ENCODE measurements around the gene MYBPH. TPM values are rescaled to one million over a fixed set of nuclear protein-coding genes. Genes with fewer than 3 reads are reported as not detected.

Gene MYBPH
- total and polyA plus RNA-seq, 2 donors (not counting 3 experiments of a cell fraction or from before 2014, with no cell fraction given), result not detected

GRCh38 chr1:203120325-203121153, 55.1 kb downstream of the MYBPH start:
- no peaks in the 10 kb centered on the region for H3K4me1 ChIP-seq (ENCODE audit: control insufficient read depth, extremely low read depth, insufficient read depth, low read length)
- intact Hi-C loops (cut with micrococcal nuclease), result no loop called here
- H3K4me2 ChIP-seq (ENCODE audit: insufficient read depth, low read length), result no peak overlapping the region
- DNase-seq (ENCODE audit: low read depth, low spot score) (no peak), FAIRE-seq (no peak)
- H3K9me1 ChIP-seq (replicated peaks; ENCODE audit: control insufficient read depth, extremely low read depth, insufficient read depth, low read length), result no peaks in the 10 kb centered on the region
- H3K27ac ChIP-seq (ENCODE audit: insufficient read depth, low read depth, low read length), result no peak overlapping the region
- no peak overlapping the region for H3K4me3 ChIP-seq (replicated peaks in 1 of 3; ENCODE audit: insufficient read depth in 1 of 3, low read depth in 1 of 3, low read length in 3 of 3)
- TF ChIP-seq CTCF (IDR thresholded peaks at IDR 0.05; ENCODE audit: extremely low read depth in 1 of 2, insufficient read depth in 1 of 2, low read depth in 1 of 2, low read length in 2 of 2), result no peak
- TF ChIP-seq GATA2 (IDR thresholded peaks at IDR 0.05; ENCODE audit: insufficient read depth, insufficient read length, low read depth, low read length), result no peak
- no peak for TF ChIP-seq POLR2AphosphoS5 (IDR thresholded peaks at IDR 0.05; ENCODE audit: insufficient read depth, low read depth, low read length)
- no peak for TF ChIP-seq EZH2 (IDR thresholded peaks at IDR 0.05; ENCODE audit: borderline replicate concordance, low read depth, low read length, severe bottlenecking)
- TF ChIP-seq MAX (IDR thresholded peaks at IDR 0.05; ENCODE audit: insufficient read depth, insufficient read length), result no peak
- no peak for TF ChIP-seq MYC (IDR thresholded peaks at IDR 0.05; ENCODE audit: low read depth, low read length)
- no peak for TF ChIP-seq POLR2A (IDR thresholded peaks at IDR 0.05; ENCODE audit: low read depth, low read length)
- no peak for TF ChIP-seq FOS (IDR thresholded peaks at IDR 0.05; ENCODE audit: borderline replicate concordance, insufficient read depth, low read length)
- no peak for TF ChIP-seq JUN (IDR thresholded peaks at IDR 0.05; ENCODE audit: borderline replicate concordance, insufficient read depth, insufficient read length, low read depth)
- H3K36me3 ChIP-seq (ENCODE audit: control insufficient read depth in 2 of 2, extremely low read depth in 1 of 2, insufficient read depth in 2 of 2, low read length in 2 of 2), result no peaks in the 10 kb centered on the region
- peaks cover 24 to 38% of the 10 kb centered on the region in 2 experiments for H3K27me3 ChIP-seq (ENCODE audit: control insufficient read depth in 2 of 2, insufficient read depth in 2 of 2, low read length in 2 of 2)
- no peaks in the 10 kb centered on the region for H4K20me1 ChIP-seq (replicated peaks; ENCODE audit: control insufficient read depth, extremely low read depth, insufficient read depth, low read length)
- BruUV-seq (replicated peaks), result no TSS peak
- POLR2A ChIA-PET, result no interaction called here
- H3K9me3 ChIP-seq (replicated peaks; ENCODE audit: control insufficient read depth, insufficient read depth, low read length), result no peaks in the 10 kb centered on the region
- CTCF ChIA-PET, result interaction anchor here (0.7 to 10.8 kb wide), 7 partner anchors 33 to 147 kb away, joined by 3 to 341 read pairs (median 6); no protein-coding TSS in a partner anchor
- no peaks in the 10 kb centered on the region for H3K79me2 ChIP-seq (ENCODE audit: control insufficient read depth, insufficient read depth, low read length)
- H3K9ac ChIP-seq (replicated peaks; ENCODE audit: extremely low read depth, insufficient read depth, low read length), result no peak overlapping the region
- no peak overlapping the region for H2AFZ ChIP-seq (ENCODE audit: low read depth, low read length)
- dilution Hi-C loops (cut with MboI; ENCODE audit: extremely low pct_ligation_motif_present, low sequenced_read_pairs), result no loop called here

Other genes with a start within 250 kb of the MYBPH start
- 22.8 and 25.2 TPM in 2 replicates for gene KLHL12, start 248.6 kb downstream of the MYBPH start, total RNA-seq
- gene KLHL12, start 248.6 kb downstream of the MYBPH start, polyA plus RNA-seq, result 20.6 and 23.0 TPM in 2 replicates
- 66.9 and 67.2 TPM in 2 replicates for gene ADIPOR1, start 217.5 kb downstream of the MYBPH start, total RNA-seq
- gene ADIPOR1, start 217.5 kb downstream of the MYBPH start, polyA plus RNA-seq, result 122 and 135 TPM in 2 replicates
- 28.8 and 32.2 TPM in 2 replicates for gene CYB5R1, start 208.6 kb downstream of the MYBPH start, total RNA-seq
- gene CYB5R1, start 208.6 kb downstream of the MYBPH start, polyA plus RNA-seq, result 28.0 and 29.0 TPM in 2 replicates
- 59.4 and 65.5 TPM in 2 replicates for gene TMEM183A, start 168.5 kb downstream of the MYBPH start, total RNA-seq
- gene TMEM183A, start 168.5 kb downstream of the MYBPH start, polyA plus RNA-seq, result 92.1 and 110 TPM in 2 replicates
- gene PPFIA4, start 149.3 kb downstream of the MYBPH start, total RNA-seq, result 0.16 and 0.22 TPM in 2 replicates
- 0.13 and 0.17 TPM in 2 replicates for gene PPFIA4, start 149.3 kb downstream of the MYBPH start, polyA plus RNA-seq
- not detected in 2 replicates for gene MYOG, start 89.8 kb downstream of the MYBPH start, total RNA-seq
- gene MYOG, start 89.8 kb downstream of the MYBPH start, polyA plus RNA-seq, result not detected in 2 replicates
- gene ADORA1, start 48.1 kb downstream of the MYBPH start, total RNA-seq, result not detected in 2 replicates
- gene ADORA1, start 48.1 kb downstream of the MYBPH start, polyA plus RNA-seq, result 0.08 and 0.15 TPM in 2 replicates
- not detected in 2 replicates for gene CHI3L1, start 10.9 kb upstream of the MYBPH start, total RNA-seq
- gene CHI3L1, start 10.9 kb upstream of the MYBPH start, polyA plus RNA-seq, result not detected in 2 replicates
- not detected in 2 replicates for gene CHIT1, start 53.8 kb upstream of the MYBPH start, total RNA-seq
- gene CHIT1, start 53.8 kb upstream of the MYBPH start, polyA plus RNA-seq, result not detected in 2 replicates
- 40.3 and 50.1 TPM in 2 replicates for gene BTG2, start 129.7 kb upstream of the MYBPH start, total RNA-seq
- gene BTG2, start 129.7 kb upstream of the MYBPH start, polyA plus RNA-seq, result 35.6 and 59.0 TPM in 2 replicates
- gene FMOD, start 175.3 kb upstream of the MYBPH start, total RNA-seq, result 0.11 TPM in 1 of 2 replicates, not detected in the other
- 0.10 and 0.12 TPM in 2 replicates for gene FMOD, start 175.3 kb upstream of the MYBPH start, polyA plus RNA-seq

All from endothelial cell of umbilical vein (primary cell).